ENCODE data around the gene MRPL48.

DNA sequence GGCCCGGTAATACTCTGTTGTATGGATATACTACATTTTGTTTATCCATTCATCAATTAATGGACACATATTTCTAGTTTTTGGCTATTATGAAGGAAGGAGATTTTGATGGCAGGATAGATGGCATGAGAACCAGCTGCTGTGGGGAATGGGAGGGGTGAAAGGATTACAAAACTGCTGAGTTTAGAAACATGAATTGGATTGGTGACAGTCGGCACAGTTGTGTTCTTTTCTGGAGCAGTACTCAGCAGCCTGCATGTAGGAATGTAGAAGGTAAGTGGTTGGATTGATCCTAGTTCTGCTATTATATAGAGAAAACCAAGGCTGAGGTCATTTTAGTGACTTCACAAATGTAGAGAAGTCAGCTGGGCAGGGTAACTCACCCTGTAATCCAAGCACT lies 96.2 kb downstream of the MRPL48 start:
- TF ChIP-seq POLR2A (IDR thresholded peaks at IDR 0.05; ENCODE audit: borderline replicate concordance, extremely low read depth, insufficient read depth, insufficient read length): no peak
- no peak for TF ChIP-seq RAD21 (IDR thresholded peaks at IDR 0.05; ENCODE audit: low read depth)
- TF ChIP-seq CTCF (IDR thresholded peaks at IDR 0.05 in 2 of 3, conservative IDR thresholded peaks at IDR 0.05 in 1 of 3; ENCODE audit: borderline replicate concordance in 1 of 3, insufficient read depth in 1 of 3, low read depth in 2 of 3, low read length in 2 of 3): no peak
- no peak for TF ChIP-seq YY1 (IDR thresholded peaks at IDR 0.05; ENCODE audit: extremely low read depth, insufficient replicate concordance, low read depth, low read length)
- no peak for TF ChIP-seq ZFX (IDR thresholded peaks at IDR 0.05)
- no peak for TF ChIP-seq CBX3 (IDR thresholded peaks at IDR 0.05; ENCODE audit: low read depth)
- no peak for TF ChIP-seq REST (IDR thresholded peaks at IDR 0.05; ENCODE audit: low read depth)
- TF ChIP-seq EZH2 (IDR thresholded peaks at IDR 0.05): no peak
